HepG2 (cell line): ENCODE data around the gene IFT122. TPM values are rescaled to one million over a fixed set of nuclear protein-coding genes. Genes with fewer than 3 reads are reported as not detected.

Experiments
- HDAC1 ChIP-seq: sonication (generic); formaldehyde crosslinking; IDR thresholded peaks from 2 replicates; pipeline ENCODE4 v1.5.1; 2020; ENCODE audit warnings: mild to moderate bottlenecking, missing genetic modification reagents
- MED1 ChIP-seq: sonication (generic); formaldehyde crosslinking; IDR thresholded peaks from 2 replicates; pipeline ENCODE4 v1.4.0; 2020; ENCODE audit warnings: missing genetic modification reagents
- NFYC ChIP-seq: IDR thresholded peaks from 2 replicates; pipeline ENCODE4 v1.6.1; 2016; ENCODE audit warnings: missing genetic modification reagents, missing compliant biosample characterization
- RBM39 ChIP-seq: fragments of 200-400 bp; formaldehyde crosslinking; IDR thresholded peaks from one replicate; pipeline ENCODE4 v1.6.1; 2018; ENCODE audit warnings: antibody characterized with exemption, mild to moderate bottlenecking, low read depth, low read length; ENCODE audit not compliant: poor library complexity, severe bottlenecking
- SALL1 ChIP-seq: sonication (generic); formaldehyde crosslinking; IDR thresholded peaks from 2 replicates; pipeline ENCODE4 v1.8.0; 2022; ENCODE audit warnings: mild to moderate bottlenecking, missing genetic modification reagents
- SP5 ChIP-seq: IDR thresholded peaks from 2 replicates; pipeline ENCODE4 v1.6.1; 2016; ENCODE audit warnings: low read depth, borderline replicate concordance
- XRCC5 ChIP-seq: fragments of 200-400 bp; formaldehyde crosslinking; optimal IDR thresholded peaks from 2 replicates; pipeline ENCODE3; 2017; ENCODE audit warnings: mild to moderate bottlenecking, low read length
- ZNF292 ChIP-seq: sonication (generic); formaldehyde crosslinking; IDR thresholded peaks from 2 replicates; pipeline ENCODE4 v1.8.1; 2022; ENCODE audit warnings: mild to moderate bottlenecking, low read depth, missing genetic modification reagents, borderline replicate concordance
- ZNF598 ChIP-seq: sonication (generic); formaldehyde crosslinking; IDR thresholded peaks from 2 replicates; pipeline ENCODE4 v1.5.1; 2020; ENCODE audit warnings: mild to moderate bottlenecking, missing genetic modification reagents, borderline replicate concordance
- polyA plus RNA-seq, 8 experiments: library from polyadenylated mRNA; depleted of rRNA in 3 of 8; stranded (reverse) in 7 of 8; unstranded in 1 of 8; fragments of >200 nt; fragmentation: Illumina TruSeq in 4 of 8; extraction: Trizol in 4 of 8; gene quantifications; 2 replicates each; pipeline versions ENCODE4 v1.2.1 to v1.2.3, GENCODE V29; 2011 to 2016; ENCODE audit warnings: low read depth in 4 of 8, missing spikeins in 1 of 8, mixed read lengths in 1 of 8; ENCODE audit not compliant: insufficient read depth in 1 of 8
- total RNA-seq, 5 experiments: library from RNA; depleted of rRNA; stranded (reverse); fragments of >200 nt; fragmentation: Illumina TruSeq; extraction: Trizol; gene quantifications; 2 replicates each; pipeline ENCODE4 v1.2.3, GENCODE V29; 2016; ENCODE audit warnings: low read depth in 1 of 5
- TF ChIP-seq, protein P1 (sequence below): sonication (generic); formaldehyde crosslinking; conservative IDR thresholded peaks from 2 replicates; pipeline ENCODE4 v1.4.0; 2020; ENCODE audit warnings: mild to moderate bottlenecking, missing genetic modification reagents, moderate library complexity
- TF ChIP-seq, protein P2 (sequence below): fragments of 450-650 bp; IDR thresholded peaks from 2 replicates; pipeline ENCODE4 v1.6.1; 2016

Gene IFT122
- total and polyA plus RNA-seq, 2 of the 13 experiments (the other 11 are each of a cell fraction or from before 2014, with no cell fraction given), result 10.1 to 10.3 TPM

DNA sequence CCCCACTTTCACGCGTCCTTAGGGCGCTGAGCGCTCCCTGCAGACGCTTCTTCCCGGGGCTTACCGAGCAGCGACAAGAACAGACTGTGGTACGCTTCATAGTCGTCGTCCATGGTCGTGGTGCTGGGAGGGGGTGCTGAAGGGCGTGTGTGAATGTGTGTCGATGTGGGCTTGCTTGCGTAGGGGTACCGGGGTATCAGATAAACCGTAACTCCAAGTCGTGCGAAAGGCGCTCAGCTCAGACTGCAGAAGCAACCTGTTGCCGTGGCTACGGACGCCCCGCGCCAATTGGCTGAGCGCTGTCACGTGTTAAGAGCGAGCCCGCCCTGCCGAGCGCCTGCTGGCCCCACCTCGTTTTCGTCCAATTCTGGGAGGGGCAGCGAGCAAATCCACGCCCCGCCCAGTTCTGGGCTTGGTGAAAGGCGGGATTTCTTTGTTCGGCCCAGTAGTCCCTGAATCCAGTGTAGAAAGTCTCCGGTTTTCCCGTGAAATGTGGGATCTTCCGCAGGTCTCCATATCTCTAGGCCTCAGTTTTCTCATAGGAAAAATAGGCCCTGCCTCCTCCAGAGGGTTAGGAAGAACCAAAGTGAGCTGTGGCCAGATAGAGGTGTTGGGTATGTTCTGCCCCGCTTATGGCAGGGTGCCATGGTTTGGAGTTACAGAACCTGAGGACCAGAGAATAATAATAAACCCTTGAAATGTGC is 11.5 kb upstream of the IFT122 start, which contains the start of gene EFCAB12 (continued):
- TF ChIP-seq SP5 (CRISPR knock-in tag), result peak; percentile 59; the same call in 1 of the 2 replicates
- TF ChIP-seq, protein P1, sequence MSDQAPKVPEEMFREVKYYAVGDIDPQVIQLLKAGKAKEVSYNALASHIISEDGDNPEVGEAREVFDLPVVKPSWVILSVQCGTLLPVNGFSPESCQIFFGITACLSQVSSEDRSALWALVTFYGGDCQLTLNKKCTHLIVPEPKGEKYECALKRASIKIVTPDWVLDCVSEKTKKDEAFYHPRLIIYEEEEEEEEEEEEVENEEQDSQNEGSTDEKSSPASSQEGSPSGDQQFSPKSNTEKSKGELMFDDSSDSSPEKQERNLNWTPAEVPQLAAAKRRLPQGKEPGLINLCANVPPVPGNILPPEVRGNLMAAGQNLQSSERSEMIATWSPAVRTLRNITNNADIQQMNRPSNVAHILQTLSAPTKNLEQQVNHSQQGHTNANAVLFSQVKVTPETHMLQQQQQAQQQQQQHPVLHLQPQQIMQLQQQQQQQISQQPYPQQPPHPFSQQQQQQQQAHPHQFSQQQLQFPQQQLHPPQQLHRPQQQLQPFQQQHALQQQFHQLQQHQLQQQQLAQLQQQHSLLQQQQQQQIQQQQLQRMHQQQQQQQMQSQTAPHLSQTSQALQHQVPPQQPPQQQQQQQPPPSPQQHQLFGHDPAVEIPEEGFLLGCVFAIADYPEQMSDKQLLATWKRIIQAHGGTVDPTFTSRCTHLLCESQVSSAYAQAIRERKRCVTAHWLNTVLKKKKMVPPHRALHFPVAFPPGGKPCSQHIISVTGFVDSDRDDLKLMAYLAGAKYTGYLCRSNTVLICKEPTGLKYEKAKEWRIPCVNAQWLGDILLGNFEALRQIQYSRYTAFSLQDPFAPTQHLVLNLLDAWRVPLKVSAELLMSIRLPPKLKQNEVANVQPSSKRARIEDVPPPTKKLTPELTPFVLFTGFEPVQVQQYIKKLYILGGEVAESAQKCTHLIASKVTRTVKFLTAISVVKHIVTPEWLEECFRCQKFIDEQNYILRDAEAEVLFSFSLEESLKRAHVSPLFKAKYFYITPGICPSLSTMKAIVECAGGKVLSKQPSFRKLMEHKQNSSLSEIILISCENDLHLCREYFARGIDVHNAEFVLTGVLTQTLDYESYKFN (CRISPR knock-in tag), result no peak
- TF ChIP-seq NFYC (CRISPR knock-in tag), result peak; percentile 92
- peak; percentile 45 for TF ChIP-seq RBM39
- 0 out of 2 replicates have a peak, but pooled peaks have one; percentile 49 for TF ChIP-seq HDAC1 (CRISPR knock-in tag)
- peak; percentile 55 for TF ChIP-seq MED1
- TF ChIP-seq SALL1 (CRISPR knock-in tag), result peak; percentile 36; the same call in 1 of the 2 replicates
- peak; percentile 24 for TF ChIP-seq XRCC5
- TF ChIP-seq, protein P2, sequence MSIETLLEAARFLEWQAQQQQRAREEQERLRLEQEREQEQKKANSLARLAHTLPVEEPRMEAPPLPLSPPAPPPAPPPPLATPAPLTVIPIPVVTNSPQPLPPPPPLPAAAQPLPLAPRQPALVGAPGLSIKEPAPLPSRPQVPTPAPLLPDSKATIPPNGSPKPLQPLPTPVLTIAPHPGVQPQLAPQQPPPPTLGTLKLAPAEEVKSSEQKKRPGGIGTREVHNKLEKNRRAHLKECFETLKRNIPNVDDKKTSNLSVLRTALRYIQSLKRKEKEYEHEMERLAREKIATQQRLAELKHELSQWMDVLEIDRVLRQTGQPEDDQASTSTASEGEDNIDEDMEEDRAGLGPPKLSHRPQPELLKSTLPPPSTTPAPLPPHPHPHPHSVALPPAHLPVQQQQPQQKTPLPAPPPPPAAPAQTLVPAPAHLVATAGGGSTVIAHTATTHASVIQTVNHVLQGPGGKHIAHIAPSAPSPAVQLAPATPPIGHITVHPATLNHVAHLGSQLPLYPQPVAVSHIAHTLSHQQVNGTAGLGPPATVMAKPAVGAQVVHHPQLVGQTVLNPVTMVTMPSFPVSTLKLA, result 0 out of 2 replicates have a peak, but pooled peaks have one; percentile 9
- peak; percentile 43; the same call in 1 of the 2 replicates for TF ChIP-seq ZNF292
- TF ChIP-seq ZNF598 (CRISPR knock-in tag), result peak; percentile 68; the same call in 1 of the 2 replicates
